GM19025 (cell line): ENCODE measurements around the gene GPR180.
"Not testable (repeated sequence)": the region's sequence is repeated elsewhere in the genome, so short reads cannot be mapped to it uniquely, and the experiment has no call there.

Experiments
- ATAC-seq: cut with Tn5 transposase; IDR thresholded peaks from one replicate; pipeline ENCODE4 v1.9.1; 2021; ENCODE audit warnings: mild to moderate bottlenecking, low read depth, moderate library complexity; ENCODE audit not compliant: unreplicated experiment

GPR180 gene

DNA sequence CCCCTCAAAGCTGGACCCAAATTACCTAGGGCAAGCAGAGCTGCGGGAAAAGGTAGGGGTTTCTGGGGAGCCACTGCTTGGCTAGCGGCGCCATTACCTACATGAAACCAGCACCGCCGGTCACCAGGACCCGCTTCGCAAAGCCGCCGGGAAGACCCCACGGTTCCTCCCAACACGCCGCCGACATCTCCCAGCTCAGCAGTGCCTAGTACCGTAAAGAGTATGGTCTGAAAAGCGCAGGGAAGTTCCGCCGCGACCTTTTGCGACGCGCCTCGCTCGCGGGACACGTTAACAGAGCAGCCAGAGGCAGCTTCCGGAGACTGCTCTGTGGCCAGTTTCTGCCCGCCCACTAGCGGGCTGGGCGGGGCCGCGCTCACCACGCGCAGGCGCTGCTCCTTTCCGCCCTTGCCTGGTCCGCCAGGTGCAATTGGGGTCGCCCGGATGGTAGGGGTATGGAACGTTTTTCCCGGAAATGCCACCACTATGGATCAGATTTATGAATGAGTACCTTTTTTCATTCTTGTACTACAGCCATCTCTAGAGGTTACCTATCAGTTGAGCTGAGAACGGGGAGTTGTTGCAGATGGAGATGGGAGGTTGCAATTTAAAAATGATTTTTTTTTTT is 5.6 kb upstream of the GPR180 start, which contains the start of gene TGDS:
TSS of gene TGDS (minus strand) at position 203 of the 625 bp plus-strand sequence. CDS start at position 187, 16 bp downstream.
- ATAC-seq = peak; percentile 98

GRCh38 chr13:94596575-94596971 is 5.1 kb upstream of the GPR180 start:
- no peak for ATAC-seq

DNA sequence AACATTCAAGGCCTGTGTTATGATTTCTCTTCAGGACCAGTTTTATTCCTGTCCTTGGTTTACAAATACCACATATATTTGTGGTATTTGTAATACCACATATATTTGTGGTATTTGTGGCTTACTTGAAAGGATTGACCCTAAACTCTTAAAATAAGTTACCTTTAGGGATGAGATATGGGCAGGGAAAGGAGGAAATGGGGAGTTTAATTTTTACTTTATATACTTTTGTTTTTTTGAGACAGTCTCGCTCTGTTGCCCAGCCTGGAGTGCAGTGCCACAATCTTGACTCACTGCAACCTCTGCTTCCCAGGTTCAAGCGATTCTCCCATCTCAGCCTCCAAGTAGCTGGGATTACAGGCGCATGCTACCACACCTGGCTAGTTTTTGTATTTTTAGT is 3.4 kb upstream of the GPR180 start:
- ATAC-seq = no peak

DNA sequence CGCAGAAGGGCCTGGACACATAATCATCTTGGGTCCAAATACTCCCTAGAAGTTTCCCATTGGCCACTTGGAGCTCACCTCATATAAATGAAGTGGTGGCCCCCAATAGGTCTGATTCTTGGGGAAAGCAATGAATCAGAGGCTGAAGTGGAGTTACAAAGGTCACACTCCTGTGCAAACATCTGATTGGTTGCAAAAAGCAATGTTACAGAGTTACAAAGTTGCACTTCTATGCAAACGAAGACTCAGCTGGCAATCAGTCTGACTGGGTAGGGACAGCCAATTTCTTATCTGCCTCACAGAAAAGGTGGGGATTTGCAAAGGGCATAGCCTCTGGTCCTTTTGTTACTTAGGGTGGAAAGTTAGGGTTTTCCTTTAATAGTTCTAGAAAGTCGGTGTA is 1.8 kb upstream of the GPR180 start:
- no peak for ATAC-seq

DNA sequence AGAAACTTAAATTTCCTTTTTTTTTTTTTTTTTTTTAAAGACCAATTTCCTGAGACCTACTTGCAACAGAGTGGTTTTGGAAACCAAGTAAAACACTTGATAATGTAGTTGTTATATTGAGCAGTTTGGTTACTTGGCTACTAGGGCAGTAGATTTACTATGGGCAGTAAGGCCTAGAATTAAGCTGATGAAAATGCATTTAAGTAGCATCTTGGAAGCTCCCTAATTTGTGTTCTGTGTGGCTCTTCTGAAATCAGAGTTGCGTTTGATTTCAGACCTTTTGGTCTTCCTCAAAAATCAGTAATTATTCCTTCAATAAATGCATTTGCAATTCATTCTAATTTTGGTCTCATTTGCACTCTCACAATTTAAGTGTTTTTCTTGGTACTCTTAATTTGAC is 810 bp downstream of the GPR180 start:
- ATAC-seq = no peak

DNA sequence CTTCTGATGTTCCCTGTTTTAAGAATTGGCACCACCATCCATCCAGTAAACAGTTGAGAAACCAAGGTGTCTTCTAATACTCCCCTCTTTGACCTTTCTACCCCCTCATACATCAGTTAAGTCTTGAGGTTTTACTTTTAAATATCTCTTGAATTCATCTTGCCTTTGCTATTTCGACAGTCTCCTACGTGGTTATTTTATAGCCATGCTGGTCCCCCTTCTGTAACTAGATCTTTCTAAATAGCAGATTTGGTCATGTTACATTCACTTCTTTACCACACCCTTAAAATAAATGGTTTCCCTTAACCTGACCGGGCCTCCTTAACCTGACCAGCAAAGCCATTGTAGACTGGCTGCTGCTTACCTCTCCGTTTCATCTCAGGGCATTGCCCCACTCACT is 5.4 kb downstream of the GPR180 start:
- ATAC-seq = no peak

DNA sequence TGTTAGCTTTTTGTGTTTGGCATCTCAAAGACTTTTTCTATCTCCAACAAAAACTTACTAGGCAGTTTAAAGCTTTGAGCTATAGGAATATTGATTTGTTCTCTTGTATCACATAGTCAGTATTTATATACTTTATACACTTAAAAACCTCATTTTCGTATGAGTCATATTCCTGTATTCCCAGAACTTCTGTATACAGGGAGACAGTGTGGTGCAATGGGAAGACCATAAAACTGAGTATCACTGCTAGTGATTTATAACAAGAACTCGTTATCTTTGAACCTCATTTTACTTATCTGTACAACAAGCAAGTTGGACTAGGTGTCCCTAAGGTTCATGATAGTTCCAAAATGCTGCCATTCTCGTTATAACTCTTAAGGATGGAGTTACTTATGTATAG is 6.3 kb downstream of the GPR180 start:
- ATAC-seq = no peak

GRCh38 chr13:94608586-94608985 is 6.9 kb downstream of the GPR180 start:
- ATAC-seq = no peak

DNA sequence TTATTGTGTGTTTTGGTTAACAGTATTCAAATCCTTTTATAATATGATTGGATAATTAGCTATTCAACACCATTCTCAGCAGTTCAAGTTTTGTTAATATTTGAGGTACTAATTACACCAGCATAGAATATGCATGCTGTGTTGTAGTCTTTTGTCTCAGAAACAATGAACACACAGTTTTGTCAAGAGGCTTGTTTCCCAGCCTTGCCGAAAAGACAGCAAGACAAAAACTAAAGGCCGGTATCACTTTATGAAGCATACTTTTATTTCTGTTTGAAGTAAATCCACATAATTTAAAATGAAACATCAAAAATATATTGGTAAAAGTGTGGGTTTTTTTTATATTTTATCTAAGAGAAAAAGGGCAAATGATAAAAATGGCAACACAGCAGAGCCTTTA is 7.5 kb downstream of the GPR180 start:
- ATAC-seq = no peak

GRCh38 chr13:94610475-94610874 is 8.8 kb downstream of the GPR180 start:
- no peak for ATAC-seq

GRCh38 chr13:94612050-94612449 is 10.4 kb downstream of the GPR180 start:
- ATAC-seq = no peak

DNA sequence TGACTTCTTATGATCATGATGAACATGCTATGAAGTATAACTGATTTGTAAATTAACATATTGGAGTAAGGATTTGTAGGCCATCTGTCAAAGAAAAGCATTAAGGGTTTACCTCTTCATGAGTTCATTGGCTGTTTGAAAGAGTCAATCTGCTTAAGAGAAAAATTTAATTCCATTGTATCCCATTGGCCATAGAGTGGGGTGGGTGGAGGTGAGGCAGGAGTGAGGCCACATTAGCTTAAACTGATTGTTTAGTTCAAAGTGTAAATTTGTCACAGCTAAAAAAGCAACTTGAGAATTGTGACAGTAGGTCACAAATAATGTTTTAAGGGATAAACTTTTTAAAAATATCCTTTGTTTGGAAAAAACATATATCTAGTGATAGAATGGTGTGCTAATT is 11.4 kb downstream of the GPR180 start:
- no peak for ATAC-seq

GRCh38 chr13:94617389-94618000 is 15.8 kb downstream of the GPR180 start:
- no peak for ATAC-seq

GRCh38 chr13:94620286-94620896 is 18.7 kb downstream of the GPR180 start:
- no peak for ATAC-seq

GRCh38 chr13:94622344-94622743 is 20.7 kb downstream of the GPR180 start:
- no peak for ATAC-seq

DNA sequence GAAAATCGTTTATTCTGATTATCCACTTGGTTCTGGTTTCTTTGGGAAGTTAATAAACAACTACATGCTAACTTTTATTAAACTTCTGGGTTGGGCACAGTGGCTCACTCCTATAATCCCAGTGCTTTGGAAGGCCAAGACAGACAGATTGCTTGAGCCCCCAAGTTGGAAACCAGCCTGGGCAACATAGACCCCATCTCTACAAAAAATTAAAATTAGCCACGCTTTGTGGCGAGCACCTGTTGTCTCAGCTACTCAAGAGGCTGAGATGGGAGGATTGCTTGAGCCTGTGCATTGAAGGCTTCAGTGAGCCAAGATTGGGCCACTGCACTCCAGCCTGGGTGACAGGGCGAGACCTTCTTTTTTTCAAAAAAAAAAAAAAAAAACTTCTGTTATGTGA is 21.7 kb downstream of the GPR180 start:
- ATAC-seq = no peak

GRCh38 chr13:94630858-94631257 is 29.2 kb downstream of the GPR180 start:
- no peak for ATAC-seq

DNA sequence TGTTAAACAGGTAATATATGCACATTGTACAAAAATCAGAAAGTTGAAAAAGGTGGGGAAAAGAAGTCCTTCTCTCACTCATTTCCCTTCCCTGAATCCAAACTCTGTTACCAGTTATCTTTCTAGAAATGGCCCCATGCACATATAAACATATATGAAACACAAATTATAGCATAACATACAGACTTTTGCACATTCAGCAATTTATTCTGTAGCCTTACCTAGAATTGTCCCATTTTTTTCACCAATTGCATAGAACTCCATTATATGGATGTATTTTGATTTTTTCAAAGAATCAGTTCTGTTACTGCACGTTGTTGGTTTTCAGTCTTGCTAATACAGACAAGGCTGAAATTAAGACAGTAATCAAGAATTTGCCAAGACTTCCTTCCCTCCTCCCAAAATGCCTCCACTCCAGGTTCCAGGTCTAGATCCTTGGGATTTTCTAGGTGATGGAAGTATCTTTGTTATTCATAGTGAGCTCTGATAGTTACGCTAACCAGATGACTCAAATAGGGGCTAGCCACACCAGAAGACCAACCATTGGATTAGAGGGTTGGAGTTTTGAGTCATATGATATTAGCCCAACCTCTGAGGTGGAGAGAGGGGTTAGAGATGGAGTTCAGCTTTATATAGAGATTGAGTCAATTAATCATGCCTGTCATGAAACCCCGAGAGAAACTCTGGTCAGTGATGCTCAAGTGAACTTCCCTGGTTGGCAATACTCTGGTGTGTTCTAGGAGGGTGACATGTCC is 30.7 kb downstream of the GPR180 start:
- ATAC-seq = no peak

- ATAC-seq = not testable (repeated sequence)
These were observed 34.4 kb downstream of the GPR180 start for GRCh38 chr13:94636096-94636495.

DNA sequence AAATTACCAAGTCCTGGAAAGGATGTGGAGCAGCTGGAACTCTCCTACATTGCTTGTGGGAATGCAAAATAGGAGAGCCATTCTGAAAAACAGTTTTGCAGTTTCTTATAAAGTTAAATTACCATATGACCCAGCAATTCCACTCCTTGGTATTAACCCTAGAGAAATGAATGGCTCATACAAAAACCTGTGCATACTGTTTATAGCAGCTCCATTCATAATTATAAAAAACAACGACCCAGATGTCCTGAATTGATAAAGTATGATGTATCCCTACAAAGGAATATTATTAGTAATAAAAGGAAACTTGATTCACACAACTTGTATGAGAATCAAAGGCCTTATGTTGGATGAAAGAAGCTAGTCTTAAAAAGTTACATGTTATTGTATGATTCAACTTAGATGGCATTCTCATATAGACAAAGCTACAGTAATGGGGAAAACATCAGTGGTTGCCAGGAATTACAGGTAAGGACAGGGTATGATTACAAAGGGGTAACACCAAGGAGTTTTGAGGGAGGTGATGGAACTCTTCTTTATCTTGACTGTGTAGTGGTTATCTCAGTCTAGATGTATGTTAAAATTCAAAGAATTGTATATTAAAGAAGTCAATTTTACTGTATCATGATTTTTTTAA is 35.4 kb downstream of the GPR180 start:
- no peak for ATAC-seq

DNA sequence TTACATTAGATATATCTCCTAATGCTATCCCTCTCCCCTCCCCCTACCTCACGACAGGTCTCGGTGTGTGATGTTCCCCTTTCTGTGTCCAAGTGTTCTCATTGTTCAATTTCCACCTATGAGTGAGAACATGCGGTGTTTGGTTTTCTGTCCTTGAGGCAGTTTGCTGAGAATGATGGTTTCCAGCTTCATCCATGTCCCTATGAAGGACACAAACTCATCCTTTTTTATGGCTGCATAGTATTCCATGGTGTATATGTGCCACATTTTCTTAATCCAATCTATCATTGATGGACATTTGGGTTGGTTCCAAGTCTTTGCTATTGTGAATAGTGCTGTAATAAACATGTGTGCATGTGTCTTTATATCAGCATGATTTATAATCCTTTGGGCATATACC is 36.0 kb downstream of the GPR180 start:
- ATAC-seq = not testable (repeated sequence)
